CD4-positive, alpha-beta T cell treated with Interleukin-21 for 1 hour (primary cell): Measurements from ENCODE around the gene TBX19.
"Not testable (repeated sequence)": the region's sequence is repeated elsewhere in the genome, so short reads cannot be mapped to it uniquely, and the experiment has no call there.

Source experiments
- DNase-seq: peaks from one replicate; pipeline ENCODE4 v3.0.0-alpha.2; 2020

The TBX19 gene

DNA sequence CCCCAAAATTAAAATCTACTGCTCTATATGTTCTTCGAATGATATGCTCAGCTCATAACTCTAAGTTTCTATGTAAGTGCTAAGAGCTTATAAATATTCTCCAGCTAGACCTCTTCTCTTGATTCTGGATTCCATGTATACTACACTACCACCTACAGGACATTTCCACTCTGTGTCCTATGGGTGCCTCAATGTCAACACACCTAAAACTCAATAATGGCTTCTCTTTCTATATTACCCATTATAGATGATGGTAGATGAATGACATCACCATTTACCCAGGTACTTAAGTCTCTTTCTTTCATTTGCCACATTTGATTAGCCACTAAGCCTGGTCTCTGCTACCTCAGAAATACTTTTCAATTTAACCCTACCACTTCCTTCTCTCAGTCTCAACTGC, 41.3 kb downstream of the TBX19 start:
- no peak for DNase-seq

DNA sequence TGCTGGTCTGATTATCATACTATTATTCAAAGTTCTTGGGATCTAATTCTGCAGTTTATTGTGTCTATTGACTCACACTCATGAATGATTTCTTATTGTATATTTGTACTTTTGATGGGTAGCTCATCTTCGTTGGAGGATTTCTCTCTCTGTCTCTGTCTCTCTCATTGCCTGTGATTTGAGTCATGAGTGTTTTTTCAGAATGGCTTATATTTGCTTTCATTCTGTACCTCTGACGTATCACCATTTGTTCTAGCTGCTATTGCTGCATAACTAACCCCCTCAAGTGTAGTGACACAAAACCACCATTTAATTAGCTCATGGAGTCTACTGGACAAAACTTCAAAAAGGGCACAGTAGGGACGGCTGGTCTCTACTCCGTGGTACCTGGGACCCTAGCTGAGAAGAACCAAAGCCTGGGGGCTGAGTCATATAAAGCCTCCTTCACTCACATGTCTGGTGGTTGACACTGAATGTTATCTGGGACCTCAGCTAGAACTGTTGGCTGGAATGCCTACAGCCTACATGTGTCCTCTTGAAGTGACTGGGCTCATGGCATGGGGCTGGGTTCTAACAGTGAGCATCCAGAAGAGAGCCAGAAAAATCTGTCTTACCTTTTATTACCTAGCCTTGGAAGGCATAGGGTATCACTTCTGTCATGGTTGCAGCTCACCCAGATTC, 44.2 kb downstream of the TBX19 start:
- DNase-seq: no peak

DNA sequence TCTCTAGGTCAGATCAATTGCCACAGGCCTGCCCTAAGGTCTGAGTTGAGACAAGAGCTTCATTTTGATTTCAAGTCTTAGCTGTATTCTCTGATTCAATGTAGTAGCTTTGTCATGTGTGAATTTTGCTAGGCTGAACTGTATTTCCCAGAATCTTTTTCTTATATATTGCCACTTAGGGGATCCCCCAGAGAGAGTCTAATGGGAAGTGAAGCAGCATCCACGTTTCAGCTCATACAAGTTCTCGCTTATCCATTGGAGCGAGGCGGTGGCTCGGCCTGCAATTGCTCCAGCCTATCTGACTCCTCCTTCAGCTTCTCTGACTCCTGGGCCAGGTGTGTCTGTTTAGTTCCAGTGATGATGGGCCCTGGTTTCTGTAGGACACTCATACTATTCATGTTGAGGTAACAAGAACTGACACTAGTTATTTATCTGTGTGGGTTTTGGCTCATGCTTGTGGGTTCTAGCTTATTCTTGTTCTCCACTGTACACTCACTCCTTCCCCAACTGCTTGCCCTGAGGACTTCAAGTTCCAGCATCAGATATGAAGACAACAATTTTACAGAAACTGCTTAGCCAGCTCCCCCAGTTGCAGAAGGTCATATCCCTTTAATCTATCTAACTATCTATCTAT, 48.2 kb downstream of the TBX19 start:
- no peak for DNase-seq

DNA sequence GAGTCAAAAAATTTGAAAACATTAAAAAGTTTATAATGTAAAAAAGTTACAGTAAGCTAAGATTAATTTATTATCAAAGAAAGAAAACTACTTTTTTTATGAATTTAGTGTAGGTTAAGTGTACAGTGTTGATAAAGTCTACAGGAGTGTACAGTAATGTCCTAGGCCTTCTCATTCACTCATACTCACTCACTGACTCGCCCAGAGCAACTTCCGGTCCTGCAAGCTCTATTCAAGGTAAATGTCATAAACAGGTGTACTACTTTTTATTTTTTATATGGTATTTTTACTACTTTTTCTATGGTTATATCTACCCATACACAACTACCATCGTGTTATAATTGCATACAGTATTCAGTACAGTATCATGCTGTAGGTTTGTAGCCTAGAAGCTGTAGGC, 49.6 kb downstream of the TBX19 start:
- no peak for DNase-seq

DNA sequence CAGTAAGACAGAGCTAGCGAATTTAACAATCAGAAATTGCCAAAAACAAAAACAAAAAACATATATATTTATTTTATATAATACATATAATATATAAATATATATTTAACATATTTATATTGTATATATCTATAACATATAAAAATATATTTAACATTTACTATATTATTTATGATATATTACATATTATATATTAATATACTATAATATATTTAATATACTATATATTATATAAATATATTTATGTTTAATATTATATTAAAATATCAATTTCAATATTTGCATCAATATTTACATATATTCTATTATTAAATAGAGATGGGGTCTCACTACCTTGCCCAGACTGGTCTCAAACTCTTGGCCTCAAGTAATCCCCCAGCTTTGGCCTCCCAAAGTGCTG, 50.9 kb downstream of the TBX19 start:
- DNase-seq: no peak

DNA sequence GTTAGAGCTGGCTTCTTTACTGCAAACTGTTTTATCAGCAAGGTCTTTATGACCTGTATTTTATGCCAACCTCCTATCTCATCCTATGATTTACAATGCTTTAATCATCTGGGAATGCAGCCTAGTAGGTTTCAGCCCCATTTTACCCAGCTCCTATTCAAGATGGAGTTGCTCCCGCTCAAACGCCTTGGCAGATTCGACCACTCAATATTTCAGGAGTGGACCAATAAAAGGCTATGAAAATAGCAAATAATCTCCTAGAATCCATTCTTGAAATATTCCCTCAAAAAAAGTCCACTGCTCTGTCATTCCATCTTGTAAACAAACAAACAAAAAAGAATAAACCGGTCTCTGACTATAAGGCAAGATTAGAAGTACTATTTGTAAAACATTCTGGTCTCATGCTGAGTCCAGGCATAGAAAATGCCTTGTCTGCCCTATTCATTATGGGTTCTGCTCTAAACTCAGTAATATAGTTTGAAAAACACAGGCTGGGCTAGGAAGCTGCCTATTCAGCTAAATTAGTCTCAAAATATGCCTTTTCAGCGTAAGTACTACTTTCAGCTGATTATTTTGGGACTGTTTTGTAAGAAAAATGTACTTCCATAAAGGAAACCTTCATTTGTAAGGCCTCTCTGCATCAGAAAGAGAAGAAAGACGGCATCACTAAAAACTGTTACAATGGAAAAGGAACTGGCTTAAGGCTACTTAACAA, 53.0 kb downstream of the TBX19 start:
- no peak for DNase-seq

DNA sequence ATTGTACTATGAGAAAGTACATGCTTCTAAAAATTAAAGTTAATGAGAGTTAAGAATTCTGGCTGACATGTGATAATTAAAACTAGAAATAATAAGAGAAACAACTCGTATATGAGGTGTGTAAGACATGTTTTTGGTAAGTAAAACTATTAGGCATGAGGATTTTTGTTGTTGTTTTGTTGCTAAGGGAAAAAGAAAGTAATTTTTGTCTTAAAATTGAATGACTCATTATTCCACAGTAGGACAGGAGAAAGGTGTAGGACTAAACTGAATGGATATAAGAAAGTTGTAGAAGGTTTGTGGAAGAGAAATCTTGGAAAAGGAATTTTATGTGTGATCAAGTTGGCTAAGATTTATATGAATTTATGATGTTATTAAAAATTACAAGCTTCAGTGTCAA, 54.8 kb downstream of the TBX19 start:
- peak; percentile 13 for DNase-seq

DNA sequence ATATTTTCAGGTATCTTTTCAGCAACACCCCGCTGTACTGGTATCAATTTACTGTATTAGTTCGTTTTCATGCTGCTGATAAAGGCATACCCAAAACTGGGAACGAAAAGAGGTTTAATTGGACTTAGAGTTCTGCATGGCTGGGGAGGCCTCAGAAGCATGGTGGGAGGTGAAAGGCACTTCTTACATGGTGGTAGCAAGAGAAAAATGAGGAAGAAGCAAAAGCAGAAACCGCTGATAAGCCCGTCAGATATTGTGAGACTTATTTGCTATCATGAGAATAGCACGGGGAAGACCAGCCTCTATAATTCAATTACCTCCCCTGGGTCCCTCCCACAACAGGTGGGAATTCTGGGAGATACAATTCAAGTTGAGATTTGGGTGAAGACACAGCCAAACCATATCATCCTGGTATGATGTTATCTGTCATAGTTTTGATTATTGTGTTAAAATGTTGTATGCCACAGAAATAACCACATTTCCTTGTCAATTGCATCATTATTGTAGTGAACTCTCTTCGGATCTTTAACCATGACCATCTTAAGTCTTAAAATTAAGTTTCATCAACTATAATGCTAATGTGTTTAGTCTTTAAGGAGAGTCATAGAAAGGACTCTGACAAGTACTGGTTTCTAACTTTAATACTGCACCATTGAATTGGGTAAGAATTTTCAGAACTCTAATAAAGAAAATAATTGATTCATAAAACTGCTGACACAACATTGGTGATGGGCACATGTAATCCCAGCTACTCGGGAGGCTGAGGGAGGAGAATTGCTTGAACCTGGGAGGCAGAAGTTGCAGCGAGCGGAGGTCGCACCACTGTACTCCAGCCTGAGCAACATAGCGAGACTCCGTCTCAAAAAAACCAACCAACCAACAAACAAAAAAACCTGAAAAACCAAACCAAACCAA, 58.2 kb downstream of the TBX19 start:
- no peak for DNase-seq

DNA sequence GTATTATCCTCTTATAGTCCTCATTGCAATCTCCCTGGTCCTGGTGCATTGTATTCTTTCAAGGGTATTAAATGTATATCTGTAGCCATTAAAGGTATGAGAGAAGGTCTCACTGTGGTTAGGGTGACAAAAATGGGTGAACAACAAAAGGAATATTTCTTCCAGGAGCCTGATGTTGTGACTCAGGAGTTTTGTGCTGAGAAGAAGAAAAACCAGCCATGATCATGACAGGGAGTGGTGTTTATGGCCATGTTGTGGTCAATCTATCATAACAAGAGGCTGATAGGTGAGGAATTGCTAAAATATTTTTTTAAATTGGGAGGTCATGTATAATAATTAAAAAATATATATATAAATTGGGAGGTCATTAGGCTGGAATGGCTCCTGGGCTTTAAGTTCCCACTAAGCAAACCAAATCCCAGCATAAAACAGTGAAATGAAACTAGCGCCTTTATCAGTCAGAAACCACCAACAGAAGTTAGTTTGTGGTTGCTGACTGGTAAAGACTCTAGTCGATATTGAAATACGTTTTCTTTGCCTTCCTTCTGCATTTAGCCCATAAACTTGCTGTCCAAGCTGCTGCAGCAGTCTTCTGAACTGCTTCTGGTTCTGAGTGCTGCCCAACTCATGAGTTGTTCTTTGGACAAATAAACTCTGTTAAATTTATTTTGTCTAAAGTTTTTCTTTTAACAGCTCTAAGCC, 60.3 kb downstream of the TBX19 start:
- DNase-seq: peak; percentile 19

DNA sequence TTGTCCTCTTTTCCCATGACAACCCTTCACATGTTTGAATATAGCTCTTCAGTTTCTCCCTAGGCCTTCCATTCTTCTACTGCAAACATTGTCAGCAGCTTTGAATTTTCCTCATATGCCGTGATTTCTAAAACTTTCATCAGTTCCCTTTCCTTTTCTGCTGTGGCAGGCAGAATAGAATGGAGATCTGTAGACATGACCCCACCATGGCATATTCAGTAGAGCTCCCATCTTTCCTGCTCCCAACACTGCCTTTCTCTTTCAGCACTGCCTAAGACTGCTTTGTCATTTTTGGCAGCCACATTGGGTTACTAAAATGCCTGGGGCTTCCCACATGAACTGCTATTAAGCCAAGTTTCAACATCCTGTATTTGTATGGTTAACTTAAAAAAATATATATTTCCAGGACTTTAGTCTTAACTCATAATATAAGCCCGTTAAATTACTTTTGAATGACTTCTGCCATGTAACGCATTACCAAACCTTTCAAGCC, 60.9 kb downstream of the TBX19 start:
- DNase-seq: no peak

DNA sequence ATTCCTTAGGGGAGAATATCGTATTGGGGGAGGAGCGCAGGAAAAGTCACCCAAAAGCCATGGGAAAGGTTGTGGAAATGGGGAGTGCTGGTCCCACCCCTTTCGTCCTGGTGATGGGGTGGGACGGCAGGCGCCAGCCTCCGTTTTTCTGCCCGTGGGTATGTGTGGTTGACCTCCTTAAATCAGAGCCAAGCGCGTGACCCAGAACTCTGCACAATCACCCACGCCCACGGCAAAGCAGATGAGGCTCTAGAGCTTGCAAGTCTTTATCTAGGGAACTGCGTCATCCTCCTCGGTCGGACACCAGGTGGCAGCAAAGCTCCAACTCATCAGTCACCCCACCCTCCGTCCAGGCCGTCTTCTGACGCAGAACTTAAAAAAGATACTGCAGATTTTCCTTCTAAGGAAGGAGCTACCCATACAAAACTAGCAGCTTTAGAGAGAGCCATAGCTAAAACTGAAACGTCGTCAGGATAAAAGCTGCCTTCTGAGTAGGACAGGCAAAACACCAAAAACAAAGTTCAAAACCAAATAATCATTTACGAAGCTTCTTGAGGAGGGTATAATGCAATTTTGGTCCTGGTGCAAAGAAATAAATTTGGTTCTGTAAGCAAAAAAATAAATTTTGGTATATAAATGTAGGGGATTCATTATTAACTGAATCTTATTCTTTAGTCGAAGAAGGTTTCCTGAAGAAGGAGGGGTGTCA, 62.0 kb downstream of the TBX19 start:
- peak; percentile 90 for DNase-seq

DNA sequence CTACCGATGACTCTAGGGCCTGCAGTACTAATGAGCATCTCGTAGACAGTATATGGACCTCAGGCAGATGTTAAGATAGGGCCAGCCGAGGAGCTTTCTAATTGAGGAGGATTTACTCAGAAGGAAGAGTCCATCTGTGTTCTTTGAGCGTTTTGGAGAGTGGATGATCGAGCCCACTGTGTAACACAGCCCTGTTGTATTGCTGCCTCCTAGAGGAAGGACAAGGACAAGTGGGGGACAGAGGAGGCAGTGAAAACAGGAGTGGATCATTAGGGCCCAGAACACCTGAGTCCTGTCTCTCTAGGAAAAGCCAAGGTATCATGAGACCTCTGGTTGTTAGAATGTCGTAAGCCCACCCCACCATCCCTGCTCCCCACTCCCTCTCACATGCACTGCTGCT, 62.9 kb downstream of the TBX19 start:
- DNase-seq: no peak

DNA sequence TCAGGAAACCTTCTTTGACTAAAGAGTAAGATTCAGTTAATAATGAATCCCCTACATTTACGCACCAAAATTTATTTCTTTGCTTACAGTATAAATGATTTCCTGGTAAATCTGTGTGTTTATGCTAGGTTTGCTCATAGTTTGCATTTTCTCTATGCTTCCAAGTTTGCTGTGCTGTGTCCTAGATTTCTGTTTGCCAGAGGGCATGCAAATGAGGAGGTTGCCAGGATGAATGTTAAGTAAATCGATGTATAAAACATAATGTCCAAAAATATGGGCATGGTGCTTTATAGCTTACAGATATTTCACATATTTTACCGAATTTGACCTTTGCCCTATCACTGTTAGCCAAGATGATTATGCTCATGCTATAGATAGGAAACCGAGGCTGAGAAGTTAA, 63.8 kb downstream of the TBX19 start:
- no peak for DNase-seq

DNA sequence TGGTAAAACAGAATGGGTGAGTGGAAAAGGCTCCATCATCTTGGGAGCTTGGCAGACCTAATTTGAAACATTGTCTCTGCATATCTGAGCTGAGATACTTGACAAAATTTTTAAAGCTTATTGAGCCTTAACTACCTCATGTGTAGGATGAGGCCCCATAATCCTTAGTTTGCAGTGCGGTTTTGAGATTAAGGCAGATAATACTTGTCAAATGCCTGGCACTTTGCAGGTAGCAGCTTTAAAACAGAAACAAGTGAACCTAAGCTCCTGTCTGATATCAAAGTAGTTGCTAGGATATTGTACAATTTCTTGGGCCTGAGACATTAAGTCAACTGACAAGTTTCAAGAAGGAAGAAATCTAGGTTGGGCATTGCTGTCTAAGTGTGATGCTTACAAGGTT, 65.3 kb downstream of the TBX19 start:
- DNase-seq: no peak

DNA sequence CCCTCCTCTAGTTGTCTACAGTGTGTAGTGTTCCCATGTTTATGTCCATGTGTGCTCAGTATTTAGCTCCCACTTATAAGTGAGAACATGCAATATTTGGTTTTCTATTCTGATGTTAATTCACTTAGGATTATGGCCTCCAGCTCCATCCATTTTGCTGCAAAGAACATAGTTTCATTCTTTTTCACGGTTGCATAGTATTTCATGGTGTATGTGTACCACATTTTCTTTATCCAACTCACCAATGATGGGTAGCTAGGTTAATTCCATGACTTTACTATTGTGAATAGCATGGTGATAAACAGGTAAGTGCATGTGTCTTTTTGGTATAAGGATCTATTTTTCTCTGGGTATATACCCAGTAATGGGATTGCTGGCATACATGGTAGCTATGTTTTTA, 67.0 kb downstream of the TBX19 start:
- DNase-seq: no peak

DNA sequence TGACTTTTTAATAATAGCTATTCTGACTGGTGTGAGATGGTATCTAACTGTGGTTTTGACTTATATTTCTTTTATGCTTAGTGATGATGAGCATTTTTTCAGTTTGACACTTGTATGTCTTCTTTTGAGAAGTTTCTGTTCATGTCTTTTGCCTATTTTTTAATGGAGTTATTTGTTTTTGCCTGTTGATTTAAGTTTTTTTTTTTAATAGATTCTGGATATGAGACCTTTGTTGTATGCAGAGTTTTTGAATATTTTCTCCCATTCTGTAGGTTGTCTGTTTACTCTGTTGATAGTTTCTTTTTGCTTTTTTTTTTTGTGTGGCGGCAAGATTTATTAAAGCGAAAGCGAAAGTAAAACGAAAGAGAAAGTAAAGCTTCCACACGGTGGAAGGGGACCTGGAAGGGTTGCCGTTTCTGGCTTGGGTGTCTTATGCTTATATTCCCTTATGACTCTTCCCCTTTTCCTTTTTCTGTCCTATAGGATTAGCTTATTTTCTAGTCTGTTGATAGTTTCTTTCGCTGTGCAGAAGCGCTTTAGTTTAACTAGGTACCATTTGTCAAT, 67.6 kb downstream of the TBX19 start:
- peak; percentile 64 for DNase-seq

DNA sequence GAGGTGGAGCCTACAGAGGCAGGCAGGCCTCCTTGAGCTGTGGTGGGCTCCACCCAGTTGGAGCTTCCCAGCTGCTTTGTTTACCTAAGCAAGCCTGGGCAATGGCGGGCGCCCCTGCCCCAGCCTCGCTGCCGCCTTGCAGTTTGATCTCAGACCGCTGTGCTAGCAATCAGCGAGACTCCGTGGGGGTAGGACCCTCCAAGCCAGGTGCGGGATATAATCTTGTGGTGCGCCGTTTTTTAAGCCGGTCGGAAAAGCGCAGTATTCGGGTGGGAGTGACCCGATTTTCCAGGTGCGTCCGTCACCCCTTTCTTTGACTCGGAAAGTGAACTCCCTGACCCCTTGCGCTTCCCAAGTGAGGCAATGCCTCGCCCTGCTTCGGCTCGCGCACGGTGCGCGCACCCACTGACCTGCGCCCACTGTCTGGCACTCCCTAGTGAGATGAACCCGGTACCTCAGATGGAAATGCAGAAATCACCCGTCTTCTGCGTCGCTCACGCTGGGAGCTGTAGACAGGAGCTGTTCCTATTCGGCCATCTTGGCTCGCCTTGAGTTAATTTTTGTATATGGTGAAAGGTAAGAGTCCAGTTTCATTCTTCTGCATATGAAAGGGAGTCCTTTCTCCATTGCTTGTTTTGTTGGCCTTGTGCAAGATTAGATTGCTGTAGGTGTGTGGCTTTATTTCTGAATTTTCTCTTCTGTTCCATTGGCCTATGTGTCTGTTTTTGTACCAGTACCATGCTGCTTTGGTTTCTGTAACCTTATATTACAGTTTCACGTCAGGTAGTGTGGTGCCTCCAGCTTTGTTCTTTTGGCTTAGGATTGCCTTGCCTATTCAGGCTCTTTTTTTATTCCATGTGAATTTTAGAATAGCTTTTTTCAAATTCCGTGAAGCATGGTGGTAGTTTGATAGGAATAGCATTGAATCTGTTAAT, 73.9 kb downstream of the TBX19 start:
- not testable (repeated sequence) for DNase-seq

DNA sequence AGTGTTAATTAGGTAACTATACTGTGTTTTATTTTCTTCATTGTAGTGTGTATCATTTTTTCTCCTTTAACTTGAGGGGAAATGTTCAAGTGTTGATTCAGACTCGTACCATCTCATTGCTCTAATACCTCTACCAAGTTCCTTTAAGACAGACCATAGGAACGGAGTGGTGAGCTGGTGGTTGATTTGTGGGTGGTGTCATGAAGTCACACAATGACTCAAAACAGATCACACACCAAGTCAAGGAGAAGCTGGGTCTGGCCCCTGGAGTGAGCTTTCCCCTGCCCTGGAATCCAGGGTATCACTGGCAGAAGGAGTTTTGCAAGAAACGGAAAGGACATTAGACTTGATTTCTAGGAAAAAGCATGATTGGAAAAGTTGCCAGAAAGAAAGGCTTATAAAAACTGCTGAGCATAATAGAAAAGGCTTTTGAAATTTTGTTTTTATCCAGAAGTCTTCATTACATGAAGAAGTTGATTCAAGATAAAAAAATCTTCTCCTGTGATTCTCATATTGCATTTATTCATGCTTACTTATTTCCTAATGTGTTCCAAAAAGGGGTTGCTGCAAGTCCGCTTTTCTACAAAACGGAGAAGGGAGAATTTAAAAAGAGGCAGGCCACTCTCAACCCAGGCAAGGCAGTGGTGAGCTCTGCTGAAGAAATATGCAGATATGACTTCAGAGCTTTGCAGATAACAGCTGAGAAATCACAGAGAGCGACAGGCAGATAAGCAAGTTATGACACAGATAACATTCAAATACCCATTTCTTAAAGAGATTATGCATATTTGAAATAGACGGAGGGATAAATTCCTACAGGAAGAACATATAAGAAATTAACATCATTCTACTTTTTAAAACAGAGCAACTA, 79.7 kb downstream of the TBX19 start:
- DNase-seq: peak; percentile 25

DNA sequence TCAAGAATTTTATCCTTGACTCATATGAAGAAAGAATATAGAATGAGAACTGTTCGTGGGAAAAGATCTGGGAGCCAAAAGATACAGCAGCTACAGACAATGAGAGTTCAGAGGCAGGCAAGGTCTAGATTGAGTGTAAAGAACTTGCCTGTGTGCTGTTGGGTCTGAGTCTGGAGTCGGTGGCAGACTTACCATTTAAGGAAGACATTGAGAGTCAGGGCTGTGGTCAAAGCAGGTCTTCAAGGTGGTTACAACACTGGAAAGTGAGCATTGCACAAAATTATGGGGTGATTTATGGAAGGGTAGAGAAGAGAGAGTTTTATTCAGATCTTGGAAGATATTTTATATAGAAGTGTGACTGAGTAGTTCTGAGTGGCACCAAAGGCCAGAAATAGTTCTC, 80.6 kb downstream of the TBX19 start:
- no peak for DNase-seq
